D721Med (cell line): ENCODE data around the gene DIAPH2.

Experiments used
- DNase-seq: peaks from one replicate; pipeline ENCODE4 v3.0.0; 2011; ENCODE audit warnings: low spot score; ENCODE audit not compliant: insufficient read length
- FAIRE-seq: peaks from 2 replicates; lab custom pipeline; 2011; peaks lifted over from hg19 to GRCh38; lab: Jason Lieb, UNC
- TF ChIP-seq, protein P1 (sequence below): IDR thresholded peaks from 2 replicates; pipeline ENCODE4 v1.5.1; 2012; ENCODE audit warnings: mild to moderate bottlenecking, control low read depth; ENCODE audit not compliant: insufficient read depth; ENCODE audit errors: missing control alignments

Gene DIAPH2

DNA sequence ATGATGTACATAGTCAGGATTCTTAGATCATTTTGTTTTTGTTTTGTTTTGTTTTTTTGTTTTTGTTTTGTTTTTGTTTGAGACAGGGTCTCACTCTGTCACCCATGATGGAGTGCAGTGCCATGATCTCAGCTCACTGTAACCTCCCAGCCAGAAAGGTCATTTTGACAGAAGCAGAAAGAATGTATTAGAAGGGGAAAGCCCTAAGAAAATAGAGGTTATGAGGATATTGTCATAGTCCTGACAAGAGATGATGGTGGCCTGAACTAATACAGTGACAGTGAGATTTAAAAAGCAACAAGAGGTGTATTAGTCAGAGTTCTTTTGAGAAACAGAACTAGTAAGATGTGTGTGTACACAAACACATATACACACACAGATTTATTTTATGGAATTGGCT is 702.4 kb downstream of the DIAPH2 start:
- no peak for FAIRE-seq
- DNase-seq = no peak
- TF ChIP-seq, protein P1, sequence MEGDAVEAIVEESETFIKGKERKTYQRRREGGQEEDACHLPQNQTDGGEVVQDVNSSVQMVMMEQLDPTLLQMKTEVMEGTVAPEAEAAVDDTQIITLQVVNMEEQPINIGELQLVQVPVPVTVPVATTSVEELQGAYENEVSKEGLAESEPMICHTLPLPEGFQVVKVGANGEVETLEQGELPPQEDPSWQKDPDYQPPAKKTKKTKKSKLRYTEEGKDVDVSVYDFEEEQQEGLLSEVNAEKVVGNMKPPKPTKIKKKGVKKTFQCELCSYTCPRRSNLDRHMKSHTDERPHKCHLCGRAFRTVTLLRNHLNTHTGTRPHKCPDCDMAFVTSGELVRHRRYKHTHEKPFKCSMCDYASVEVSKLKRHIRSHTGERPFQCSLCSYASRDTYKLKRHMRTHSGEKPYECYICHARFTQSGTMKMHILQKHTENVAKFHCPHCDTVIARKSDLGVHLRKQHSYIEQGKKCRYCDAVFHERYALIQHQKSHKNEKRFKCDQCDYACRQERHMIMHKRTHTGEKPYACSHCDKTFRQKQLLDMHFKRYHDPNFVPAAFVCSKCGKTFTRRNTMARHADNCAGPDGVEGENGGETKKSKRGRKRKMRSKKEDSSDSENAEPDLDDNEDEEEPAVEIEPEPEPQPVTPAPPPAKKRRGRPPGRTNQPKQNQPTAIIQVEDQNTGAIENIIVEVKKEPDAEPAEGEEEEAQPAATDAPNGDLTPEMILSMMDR = no peak

DNA sequence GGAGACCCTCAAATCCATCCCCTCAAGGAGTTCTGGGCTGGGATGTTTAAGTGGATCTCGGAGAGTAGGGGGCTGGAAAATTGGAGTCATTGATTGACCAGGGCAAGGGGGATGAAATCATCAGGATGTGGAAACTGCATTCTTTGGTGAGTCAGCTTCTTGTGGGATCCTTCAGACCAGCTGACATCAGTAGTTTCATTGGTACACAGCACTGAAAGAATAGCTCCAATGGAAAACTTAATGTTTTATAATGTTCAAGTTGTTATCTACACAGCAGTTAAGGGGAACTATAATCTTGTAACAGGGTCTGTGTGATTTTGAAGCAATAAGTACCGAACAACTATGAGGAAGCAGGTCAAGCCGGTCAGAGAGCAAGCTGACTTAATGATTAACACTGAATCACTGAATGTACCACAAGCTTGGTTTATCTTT is 705.1 kb downstream of the DIAPH2 start:
- DNase-seq (no peak), FAIRE-seq (no peak)
- TF ChIP-seq, protein P1 = no peak

DNA sequence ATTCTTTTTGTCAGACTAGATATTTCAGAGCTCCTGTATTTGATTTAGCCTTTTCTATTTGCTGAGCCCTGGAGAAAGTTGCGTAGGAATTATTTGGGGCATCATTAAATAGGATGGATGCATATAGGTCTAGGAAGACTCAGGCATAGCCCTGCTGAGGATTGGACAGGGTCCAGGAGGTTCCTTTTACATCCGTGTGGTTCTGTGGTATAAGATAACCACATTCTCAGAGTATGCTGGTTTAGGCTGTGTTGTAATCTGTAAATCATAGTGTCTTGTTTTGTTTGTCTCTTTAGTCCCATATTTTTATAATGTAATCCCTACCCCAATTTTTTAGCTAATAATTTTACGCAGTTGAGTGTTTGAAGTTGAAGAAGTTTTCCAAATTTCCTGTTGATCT is 712.7 kb downstream of the DIAPH2 start:
- DNase-seq = no peak
- TF ChIP-seq, protein P1 = no peak
- no peak for FAIRE-seq

DNA sequence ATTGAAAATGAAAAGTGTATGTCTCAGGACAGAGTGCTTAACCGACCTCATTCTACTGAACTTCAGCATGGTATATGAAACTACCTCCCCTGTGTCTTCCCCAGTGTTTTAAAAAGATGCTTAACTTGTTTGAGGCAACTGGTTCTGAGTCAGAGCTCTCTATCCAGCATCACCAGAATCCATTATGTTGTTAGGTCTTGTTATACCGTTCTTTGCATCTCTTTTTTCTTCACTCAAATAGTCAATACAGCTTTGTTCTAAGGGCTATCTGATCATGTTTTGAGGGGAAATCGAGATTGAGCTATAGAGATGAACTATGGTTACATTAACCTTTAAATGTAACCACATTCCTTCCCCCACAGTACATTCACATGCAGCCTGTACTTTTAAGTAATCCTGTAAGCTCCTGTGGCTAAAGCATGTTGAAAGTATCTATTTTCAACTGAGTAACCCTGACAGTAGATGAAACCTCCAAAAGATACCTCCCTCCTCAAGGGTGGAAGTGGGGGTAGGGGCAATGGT is 713.4 kb downstream of the DIAPH2 start:
- TF ChIP-seq, protein P1 = no peak
- FAIRE-seq (no peak), DNase-seq (no peak)

DNA sequence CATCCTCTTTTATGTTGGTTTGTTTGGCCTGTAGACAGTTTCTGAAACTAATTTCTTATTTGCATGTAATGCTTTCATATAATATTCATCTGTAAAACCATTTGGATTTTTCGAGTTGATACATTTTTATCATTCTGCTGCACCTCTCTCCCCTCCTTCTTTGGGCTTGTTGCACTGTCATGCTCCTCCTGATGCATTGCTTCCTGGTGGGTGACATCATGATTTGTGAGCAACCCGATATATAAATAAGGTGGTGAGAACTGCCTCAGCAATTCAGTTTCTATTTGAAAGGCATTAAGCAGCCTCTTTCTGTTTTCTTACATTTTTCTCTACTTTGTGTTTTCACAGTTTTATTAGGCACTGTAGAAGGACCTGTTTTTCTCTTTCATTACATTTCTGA is 714.8 kb downstream of the DIAPH2 start:
- no peak for FAIRE-seq
- DNase-seq = no peak
- TF ChIP-seq, protein P1 = no peak

DNA sequence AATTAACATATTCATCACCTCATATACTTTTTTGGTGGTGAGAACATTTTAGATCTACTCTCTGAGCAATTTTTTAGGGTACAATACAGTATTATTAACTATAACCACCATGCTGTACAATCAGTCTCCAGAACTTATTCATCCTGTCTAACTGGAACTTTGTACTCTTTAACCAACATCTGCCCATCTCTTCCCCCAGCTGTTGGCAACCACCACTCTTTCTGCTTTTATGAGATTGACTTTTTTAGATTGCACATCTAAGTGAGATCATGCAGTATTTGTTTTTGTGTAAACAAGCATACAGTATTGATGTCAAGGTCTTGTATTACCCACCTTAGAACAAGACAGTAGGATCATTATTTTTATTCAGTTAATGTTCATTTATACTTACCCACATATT is 715.9 kb downstream of the DIAPH2 start:
- DNase-seq = no peak
- FAIRE-seq = no peak
- TF ChIP-seq, protein P1 = no peak

DNA sequence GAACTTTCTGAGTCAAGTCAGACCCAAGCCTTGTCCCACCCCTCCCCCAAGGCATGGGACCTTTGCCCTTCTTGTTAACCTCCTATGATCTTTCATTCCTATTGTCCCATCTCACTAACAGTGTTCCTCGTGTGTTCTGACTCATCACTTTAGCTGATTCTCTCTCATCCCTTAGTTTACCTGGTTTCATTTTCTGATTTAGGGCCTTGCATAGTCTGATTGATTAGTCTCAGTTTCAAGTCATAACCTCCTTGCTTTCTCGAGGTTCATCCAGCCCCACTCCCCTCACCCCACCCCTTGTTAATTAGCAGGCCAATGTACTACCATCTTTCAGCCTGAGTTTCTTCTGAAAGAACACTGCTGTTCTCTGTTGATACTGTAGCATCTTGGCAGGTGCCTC is 716.5 kb downstream of the DIAPH2 start:
- no peak for FAIRE-seq

More for the DNA sequence above, 716.5 kb downstream of the DIAPH2 start:
- TF ChIP-seq, protein P1 = no peak
- DNase-seq = no peak
